Kasumi-1 (cell line): Measurements from ENCODE around the gene UNC79.
A peak's percentile ranks its signal among the peaks of the same experiment; 100 is the strongest.

Source experiments
- DNase-seq, 2 experiments: peaks; one replicate each; lab custom pipeline; 2025; lab: John Stamatoyannopoulos, UW

UNC79 gene

GRCh38 chr14:93548102-93548843, 117.5 kb downstream of the UNC79 start:
- DNase-seq: no peak

DNA sequence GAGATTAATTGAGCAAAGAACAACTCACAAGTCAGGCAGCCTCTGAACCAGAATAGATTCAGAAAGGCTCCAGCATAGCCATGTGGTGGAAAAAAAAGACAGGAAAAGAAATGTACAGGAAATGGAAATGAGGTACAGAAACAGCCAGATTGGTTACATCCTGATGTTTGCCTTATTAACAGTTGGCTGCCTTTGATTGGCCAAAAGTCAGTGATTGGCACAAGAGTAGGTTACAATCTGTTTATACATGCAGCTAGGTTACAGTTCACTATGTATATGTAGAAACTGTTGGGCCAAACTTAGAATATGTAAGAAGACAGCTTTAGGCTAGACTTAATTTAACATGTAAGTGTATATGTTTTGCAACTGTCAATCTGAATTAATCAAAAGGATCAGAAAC, 118.9 kb downstream of the UNC79 start:
- DNase-seq: no peak

- no peak for DNase-seq
These were observed 134.2 kb downstream of the UNC79 start for GRCh38 chr14:93564918-93565317.

DNA sequence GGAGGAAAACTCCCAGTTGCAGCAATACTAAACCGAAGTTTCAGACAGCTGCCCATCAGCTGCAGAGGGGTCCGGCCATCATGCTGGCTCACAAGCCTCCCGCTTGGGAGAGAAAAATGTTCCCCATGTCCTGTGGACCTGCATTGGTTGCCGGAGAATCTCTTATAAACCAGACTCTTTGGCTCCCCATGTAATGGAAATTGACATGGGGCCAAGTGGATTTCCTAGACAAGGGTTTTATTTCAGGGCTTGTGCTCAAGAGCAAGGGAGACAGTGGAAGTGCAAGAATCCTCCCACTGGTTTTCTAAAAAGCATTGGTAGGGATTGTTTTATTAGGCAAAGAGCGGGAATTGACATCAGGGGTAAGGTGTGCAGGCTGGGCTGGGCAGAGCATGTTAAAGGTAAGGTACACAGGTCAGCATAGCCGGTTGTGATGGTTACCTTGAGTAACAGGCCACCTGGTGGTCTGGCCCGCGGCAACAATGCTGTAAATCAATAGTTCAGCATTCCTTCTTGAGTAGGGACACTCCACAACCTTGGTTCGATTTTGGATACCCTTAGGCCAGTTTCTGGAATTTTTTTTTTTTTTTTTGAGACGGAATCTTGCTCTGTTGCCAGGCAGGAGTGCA, 135.4 kb downstream of the UNC79 start:
- DNase-seq: no peak

- no peak for DNase-seq
These were observed 140.5 kb downstream of the UNC79 start for GRCh38 chr14:93571275-93571674.

DNA sequence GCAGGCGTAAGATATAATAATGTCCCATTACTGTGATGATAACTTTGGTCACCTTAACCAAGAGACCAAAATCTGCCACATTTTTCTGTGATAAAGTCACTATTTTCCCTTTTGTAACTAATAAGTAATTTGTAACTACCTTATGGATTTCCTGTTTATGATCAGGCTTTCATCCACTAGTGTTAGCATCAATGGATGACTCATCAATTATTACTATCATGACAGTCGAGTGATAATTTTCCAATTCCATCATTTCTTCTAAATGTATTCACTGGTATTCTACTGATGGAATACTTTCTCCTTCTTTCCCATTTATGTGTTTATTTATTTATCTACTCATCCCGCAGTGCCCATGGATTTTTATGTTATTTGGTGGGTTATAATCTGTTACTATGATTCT, 148.4 kb downstream of the UNC79 start:
- DNase-seq: no peak

GRCh38 chr14:93582516-93582915, 151.8 kb downstream of the UNC79 start:
- no peak for DNase-seq

GRCh38 chr14:93587330-93587729, 156.6 kb downstream of the UNC79 start:
- DNase-seq: no peak

DNA sequence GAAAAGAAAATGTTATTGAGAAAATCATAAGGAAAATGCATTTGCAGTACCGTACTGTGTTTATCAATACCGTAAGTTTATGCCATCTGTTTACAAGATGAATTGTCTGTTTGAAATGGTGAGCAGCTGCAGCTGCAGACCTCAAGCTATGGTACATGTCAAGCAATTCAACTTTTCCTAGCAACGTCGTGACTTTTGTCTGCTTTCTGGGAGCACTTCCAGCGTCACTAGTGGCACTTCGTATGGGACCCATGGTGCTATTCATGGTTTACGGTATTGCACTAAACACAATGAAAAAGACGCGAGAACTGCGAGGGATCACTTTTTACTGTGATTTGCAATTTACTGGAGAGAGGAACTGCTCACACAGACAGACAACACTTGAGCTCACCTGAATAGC, 160.8 kb downstream of the UNC79 start:
- no peak for DNase-seq

DNA sequence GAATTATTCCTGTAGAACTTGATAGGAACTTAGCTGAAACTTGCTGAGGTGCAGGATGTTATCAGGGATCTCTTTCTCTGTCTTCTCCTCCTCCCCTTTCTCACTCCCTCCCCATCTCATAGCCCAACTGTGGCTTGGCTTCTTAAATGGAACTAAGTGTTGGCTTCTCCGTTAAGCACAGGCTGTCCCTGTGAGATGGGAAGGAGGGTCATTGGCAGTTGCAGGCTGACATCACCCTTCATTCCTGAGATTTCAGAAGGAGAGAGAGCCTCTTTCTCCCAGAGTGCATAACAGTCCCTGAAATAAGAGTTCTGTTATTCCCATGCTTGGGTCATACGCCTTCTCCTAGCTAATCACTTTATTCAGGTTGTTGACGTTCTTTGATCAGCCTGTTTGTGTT, 162.0 kb downstream of the UNC79 start:
- no peak for DNase-seq

GRCh38 chr14:93606091-93606490, 175.4 kb downstream of the UNC79 start:
- DNase-seq: no peak

DNA sequence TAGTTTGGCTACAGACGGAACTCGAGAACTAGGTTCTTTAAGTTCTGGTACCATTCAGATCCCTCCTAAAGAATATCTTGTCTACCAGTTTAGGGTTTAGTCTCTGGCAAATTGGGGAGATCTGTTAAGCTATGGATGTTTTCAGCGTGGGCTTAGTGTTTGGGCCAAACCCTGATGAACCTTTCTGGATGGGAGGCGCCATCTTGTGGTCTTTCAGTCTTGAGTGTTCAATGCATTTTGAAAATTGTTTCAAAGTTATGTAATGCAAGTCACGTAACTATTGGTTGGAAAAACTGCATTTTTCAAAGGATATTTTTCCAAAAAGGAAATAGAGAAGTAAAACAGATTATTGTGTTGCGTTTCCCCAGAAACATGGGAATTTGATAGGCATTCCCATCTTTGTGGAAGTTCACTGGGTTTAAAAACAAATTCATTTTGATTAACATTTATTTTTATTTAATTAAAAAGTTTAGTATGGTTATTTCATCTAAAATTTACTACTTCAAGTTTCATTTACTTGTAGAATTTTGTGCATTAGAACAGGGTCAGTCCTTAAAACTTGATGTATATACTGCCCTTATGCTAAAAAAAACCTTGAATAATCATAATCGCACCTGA, 188.5 kb downstream of the UNC79 start:
- peak; percentile 25 to 73 for DNase-seq

GRCh38 chr14:93628048-93628447, 197.3 kb downstream of the UNC79 start:
- no peak for DNase-seq

DNA sequence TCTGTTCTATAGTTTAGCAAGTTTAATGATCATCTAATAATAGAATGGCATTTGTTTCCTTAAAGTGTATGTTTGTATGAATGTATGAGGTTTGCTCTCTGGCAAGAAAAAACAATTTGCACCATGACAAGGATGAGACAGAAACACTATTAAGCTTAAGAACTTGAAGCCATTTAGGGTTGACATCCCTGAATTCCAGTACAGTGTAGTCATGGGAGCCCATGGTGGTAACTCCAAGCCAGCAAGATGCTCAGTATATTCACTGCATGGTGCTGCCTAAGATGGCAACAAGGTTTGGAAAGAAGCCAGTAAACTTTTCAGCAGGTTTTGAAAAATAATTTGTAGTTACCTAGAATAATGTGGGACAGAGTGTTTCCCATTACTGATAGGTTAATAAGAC, 198.9 kb downstream of the UNC79 start:
- DNase-seq: no peak

DNA sequence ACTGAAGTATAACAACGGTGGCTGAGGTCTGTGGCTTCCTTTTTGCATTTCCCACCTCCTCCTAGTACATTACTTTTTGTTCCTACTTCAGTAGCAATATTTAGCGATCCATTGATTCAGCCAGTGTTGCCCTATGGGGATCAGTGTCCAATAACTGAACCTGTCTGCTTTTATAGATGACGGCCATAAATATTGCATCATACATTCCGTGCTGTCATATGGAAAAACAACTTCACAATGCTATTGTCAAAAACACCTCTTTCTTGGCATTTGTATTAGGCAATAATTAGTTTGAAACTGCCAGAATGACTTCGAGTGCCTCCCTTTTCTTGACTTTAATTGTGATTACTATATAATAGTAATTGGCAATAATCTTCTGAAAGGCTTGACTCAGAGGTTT, 208.1 kb downstream of the UNC79 start:
- no peak for DNase-seq

DNA sequence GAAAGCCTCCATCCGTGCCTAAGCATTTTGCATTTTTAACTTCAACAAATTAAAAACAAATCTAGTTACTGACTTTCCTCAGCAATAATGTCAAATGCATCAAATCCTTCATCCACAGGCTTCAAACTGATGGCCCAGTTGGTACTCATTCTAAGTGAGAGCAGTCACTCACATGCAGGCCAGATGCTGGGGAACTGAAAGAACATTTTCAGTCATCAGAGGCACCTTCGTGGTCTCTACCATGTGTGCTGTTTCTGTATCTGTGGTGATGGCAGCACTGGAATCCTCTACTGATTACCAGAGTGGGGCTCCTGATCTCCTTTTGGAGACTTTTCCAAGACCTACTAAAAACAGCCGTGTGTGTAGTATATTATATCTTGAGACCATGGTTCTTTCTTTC, 212.4 kb downstream of the UNC79 start:
- no peak for DNase-seq

- no peak for DNase-seq
These were observed 212.9 kb downstream of the UNC79 start for GRCh38 chr14:93643676-93644075.

GRCh38 chr14:93645200-93645599, 214.5 kb downstream of the UNC79 start:
- DNase-seq: no peak

DNA sequence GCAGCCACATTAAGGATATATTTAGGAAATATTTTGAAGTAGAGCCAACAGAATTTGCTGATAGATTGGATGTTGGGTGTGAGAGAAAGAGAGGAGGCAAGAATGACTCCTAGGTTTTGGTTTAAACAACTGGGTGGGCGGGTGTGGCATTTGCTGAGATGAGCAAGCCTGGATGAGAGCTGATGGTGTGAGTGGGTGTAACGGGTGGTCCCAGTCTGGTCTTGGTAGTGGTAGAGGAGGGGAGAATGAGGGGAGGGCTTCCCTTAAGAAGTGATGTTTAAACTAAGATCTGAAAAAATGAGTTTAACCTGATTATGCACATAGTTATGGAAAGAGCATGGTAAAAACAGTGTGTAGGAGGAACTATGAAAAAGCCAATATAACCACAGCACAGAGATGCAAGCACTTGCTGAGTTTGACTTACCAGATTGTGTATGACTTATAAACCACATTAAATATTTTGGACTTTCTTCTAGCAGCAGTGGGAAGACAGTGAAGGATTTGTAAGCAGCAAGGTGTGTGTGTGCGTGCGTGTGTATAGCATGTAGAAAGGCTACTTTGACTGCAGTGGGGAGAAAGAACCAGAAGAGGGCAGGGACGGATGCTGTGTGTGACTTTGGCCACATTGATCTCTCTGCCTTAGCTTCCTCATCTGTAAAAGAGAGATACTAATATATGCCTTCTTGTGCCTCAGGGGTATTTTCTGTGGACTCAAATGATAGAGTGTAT, 217.9 kb downstream of the UNC79 start:
- DNase-seq: peak; percentile 74 to 85

- no peak for DNase-seq
These were observed 223.9 kb downstream of the UNC79 start for GRCh38 chr14:93654599-93654998.

DNA sequence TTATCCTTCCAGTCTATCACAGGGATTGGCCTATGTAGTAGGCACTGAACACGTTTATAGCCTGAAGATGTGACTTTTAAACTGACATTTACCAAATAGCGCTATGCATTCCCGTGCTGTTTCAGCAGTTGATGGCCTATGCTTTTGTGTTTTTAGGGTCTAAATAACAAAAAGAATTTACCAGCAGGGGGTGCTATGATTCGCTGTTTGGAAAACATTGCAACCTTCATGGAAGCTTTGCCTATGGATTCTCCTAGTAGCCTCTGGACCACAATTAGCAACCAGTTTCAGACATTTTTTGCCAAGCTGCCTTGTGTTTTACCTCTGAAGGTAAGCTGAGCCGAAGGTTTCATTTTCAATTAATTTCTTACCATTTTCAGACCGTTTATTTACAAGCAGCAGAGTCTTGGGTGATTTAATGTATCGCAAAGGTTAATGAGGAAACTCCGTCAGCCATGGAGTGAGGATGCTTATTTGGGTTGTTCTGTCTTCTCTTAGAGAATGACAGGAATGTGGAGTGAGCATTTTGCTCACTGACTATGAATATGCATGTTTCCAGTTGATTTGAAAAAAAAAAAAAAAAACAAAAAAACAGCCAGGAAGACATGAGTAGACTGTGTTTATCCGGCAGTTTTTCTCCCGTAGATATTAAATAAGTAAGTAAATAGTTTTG, 224.5 kb downstream of the UNC79 start:
- peak; percentile 59 for DNase-seq

DNA sequence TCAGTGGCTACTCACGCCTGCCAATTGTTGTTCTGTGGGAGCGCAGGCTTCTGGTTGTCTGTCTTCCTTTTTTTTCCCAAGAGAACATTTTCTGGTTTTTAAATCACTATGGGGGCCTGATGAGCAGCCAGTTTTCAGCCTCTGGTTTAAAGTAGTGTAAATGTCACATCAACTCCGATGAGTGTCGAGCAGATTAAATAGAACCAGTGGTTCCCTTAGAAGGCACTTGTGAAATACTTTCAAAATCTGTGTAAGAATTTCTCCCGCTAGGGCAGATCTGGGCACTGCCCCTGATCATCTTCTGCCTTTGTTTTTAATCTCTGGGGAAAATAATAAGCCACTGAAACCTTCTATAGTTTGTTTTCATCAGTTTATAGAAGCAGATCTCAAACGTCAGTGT, 227.1 kb downstream of the UNC79 start:
- DNase-seq: no peak
